HepG2 (cell line): ENCODE measurements around the gene INTS6. TPM values are rescaled to one million over a fixed set of nuclear protein-coding genes. Genes with fewer than 3 reads are reported as not detected.

Experiments used
- ATAC-seq: fragments of 200-7000 bp; cut with Tn5 transposase; 3 replicates; pipeline ENCODE4 v1.9.1; 2020; ENCODE audit warnings: mild to moderate bottlenecking, moderate library complexity
- BruUV-seq: library from RNA; stranded (reverse); fragments of 400-500 nt; replicated peaks from 2 replicates; lab custom pipeline; 2021; lab: Mats Ljungman, UMichigan
- CTCF ChIA-PET: fragments of 300-600 bp; formaldehyde crosslinking; extraction: SDS; loops from one replicate; lab custom pipeline; 2021; ENCODE audit warnings: low total read pairs, inconsistent platforms, low intra/inter-chr PET ratio; lab: Yijun Ruan, JAX
- POLR2A ChIA-PET: fragments of 350-600 bp; sonication (Branson Sonifier 250); formaldehyde crosslinking; loops from one replicate; lab custom pipeline; 2020; ENCODE audit warnings: antibody characterized with exemption, inconsistent platforms; lab: Yijun Ruan, JAX
- DNase-seq: peaks from one replicate; pipeline ENCODE4 v3.0.0-alpha.2; 2015; ENCODE audit warnings: low spot score
- FAIRE-seq: peaks from 3 replicates; lab custom pipeline; 2011; peaks lifted over from hg19 to GRCh38; lab: Jason Lieb, UNC
- H2AFZ ChIP-seq: one replicate; pipeline ENCODE4 v1.6.1; 2011; ENCODE audit warnings: low read length, inconsistent platforms
- H3K27ac ChIP-seq: fragments of 300-600 bp; 3 replicates; pipeline ENCODE4 v1.8.0; 2011; ENCODE audit warnings: mixed run types, mild to moderate bottlenecking, mixed read lengths, low read length, inconsistent platforms; ENCODE audit not compliant: insufficient read depth; ENCODE audit errors: extremely low read length
- H3K27me3 ChIP-seq, 2 experiments: fragments of 200-600 bp in 1 of 2; 2 replicates in 1 of 2; 3 replicates in 1 of 2; pipeline versions ENCODE4 v1.6.0 to v1.8.0; 2011; ENCODE audit warnings: low read length in 2 of 2, mild to moderate bottlenecking in 2 of 2, moderate library complexity in 2 of 2, inconsistent platforms in 1 of 2; ENCODE audit not compliant: insufficient read depth in 2 of 2, control insufficient read depth in 1 of 2
- H3K36me3 ChIP-seq, 2 experiments: fragments of 200-600 bp in 1 of 2; replicated peaks in 1 of 2; 2 replicates in 1 of 2; 3 replicates in 1 of 2; pipeline versions ENCODE4 v1.5.1 to v1.8.0; 2011; ENCODE audit warnings: low read length in 2 of 2, inconsistent platforms in 1 of 2; ENCODE audit not compliant: insufficient read depth in 2 of 2, control insufficient read depth in 1 of 2
- H3K4me1 ChIP-seq: 2 replicates; pipeline ENCODE4 v1.5.1; 2012; ENCODE audit warnings: low read length, inconsistent platforms; ENCODE audit not compliant: insufficient read depth
- H3K4me2 ChIP-seq: 2 replicates; pipeline ENCODE4 v1.6.0; 2011; ENCODE audit warnings: low read depth, low read length, inconsistent platforms
- H3K4me3 ChIP-seq, 3 experiments: fragments of 200-600 bp in 1 of 3; sonication (generic), shearing (Covaris generic) in 1 of 3; replicated peaks in 1 of 3; 2 replicates each; pipeline ENCODE4 v1.5.1; 2011 to 2016; ENCODE audit warnings: low read length in 3 of 3, inconsistent platforms in 2 of 3, low read depth in 2 of 3, mild to moderate bottlenecking in 2 of 3, control low read depth in 1 of 3, mixed read lengths in 1 of 3; ENCODE audit not compliant: insufficient read depth in 1 of 3
- H3K79me2 ChIP-seq: one replicate; pipeline ENCODE4 v1.6.1; 2011; ENCODE audit warnings: low read length, inconsistent platforms; ENCODE audit not compliant: insufficient read depth
- H3K9ac ChIP-seq: 2 replicates; pipeline ENCODE4 v1.6.0; 2011; ENCODE audit warnings: mild to moderate bottlenecking, low read depth, low read length, inconsistent platforms; ENCODE audit not compliant: insufficient read depth
- H3K9me3 ChIP-seq: 2 replicates; pipeline ENCODE4 v1.5.1; 2012; ENCODE audit warnings: mild to moderate bottlenecking, low read length
- H4K20me1 ChIP-seq: 2 replicates; pipeline ENCODE4 v1.6.0; 2011; ENCODE audit warnings: inconsistent platforms, mild to moderate bottlenecking, low read length, moderate library complexity; ENCODE audit not compliant: insufficient read depth
- CCDC6 ChIP-seq: sonication (generic); formaldehyde crosslinking; IDR thresholded peaks from 2 replicates; pipeline ENCODE4 v1.8.1; 2022; ENCODE audit warnings: mild to moderate bottlenecking, missing genetic modification reagents, moderate library complexity
- IKZF4 ChIP-seq: sonication (generic); formaldehyde crosslinking; IDR thresholded peaks from 2 replicates; pipeline ENCODE4 v1.5.1; 2020; ENCODE audit warnings: borderline replicate concordance, mild to moderate bottlenecking, low read depth, missing genetic modification reagents; ENCODE audit errors: not compliant biosample characterization
- JARID2 ChIP-seq: sonication (generic); formaldehyde crosslinking; IDR thresholded peaks from 2 replicates; pipeline ENCODE4 v1.8.1; 2023; ENCODE audit warnings: missing genetic modification reagents, inconsistent platforms; ENCODE audit not compliant: insufficient replicate concordance
- MED1 ChIP-seq: sonication (generic); formaldehyde crosslinking; IDR thresholded peaks from 2 replicates; pipeline ENCODE4 v1.4.0; 2020; ENCODE audit warnings: missing genetic modification reagents
- NRL ChIP-seq: sonication (generic); formaldehyde crosslinking; IDR thresholded peaks from 2 replicates; pipeline ENCODE4 v1.5.0; 2020; ENCODE audit warnings: missing genetic modification reagents, mild to moderate bottlenecking, moderate library complexity, borderline replicate concordance
- POLR2G ChIP-seq: fragments of 200-400 bp; formaldehyde crosslinking; IDR thresholded peaks from 2 replicates; pipeline ENCODE4 v1.6.1; 2018; ENCODE audit warnings: mild to moderate bottlenecking, low read depth, low read length, moderate library complexity
- PREB ChIP-seq: sonication (generic); formaldehyde crosslinking; IDR thresholded peaks from 2 replicates; pipeline ENCODE4 v1.4.0; 2020; ENCODE audit warnings: missing genetic modification reagents
- SNAPC5 ChIP-seq: sonication (generic); formaldehyde crosslinking; IDR thresholded peaks from 2 replicates; pipeline ENCODE4 v1.8.1; 2023; ENCODE audit warnings: mild to moderate bottlenecking, missing genetic modification reagents, borderline replicate concordance
- SP4 ChIP-seq: sonication (generic); formaldehyde crosslinking; IDR thresholded peaks from 2 replicates; pipeline ENCODE4 v1.8.1; 2023; ENCODE audit warnings: mild to moderate bottlenecking, missing genetic modification reagents
- TARDBP ChIP-seq: sonication (generic); formaldehyde crosslinking; IDR thresholded peaks from 2 replicates; pipeline ENCODE4 v1.8.0; 2022; ENCODE audit warnings: mild to moderate bottlenecking, missing genetic modification reagents
- TCF7L2 ChIP-seq: IDR thresholded peaks from 2 replicates; pipeline ENCODE4 v1.6.1; 2011; ENCODE audit warnings: mild to moderate bottlenecking, low read depth, low read length, moderate library complexity
- ZBTB25 ChIP-seq: IDR thresholded peaks from 2 replicates; pipeline ENCODE4 v1.6.1; 2018; ENCODE audit warnings: missing genetic modification reagents
- ZMAT3 ChIP-seq: sonication (generic); formaldehyde crosslinking; conservative IDR thresholded peaks from 2 replicates; pipeline ENCODE4 v1.7.0; 2021; ENCODE audit warnings: missing genetic modification reagents
- ZMYM3 ChIP-seq: sonication (generic); formaldehyde crosslinking; IDR thresholded peaks from 2 replicates; pipeline ENCODE4 v1.5.1; 2020; ENCODE audit warnings: mild to moderate bottlenecking, missing genetic modification reagents
- ZNF235 ChIP-seq: sonication (generic); formaldehyde crosslinking; IDR thresholded peaks from 2 replicates; pipeline ENCODE4 v1.8.1; 2023; ENCODE audit warnings: mild to moderate bottlenecking, missing genetic modification reagents, borderline replicate concordance
- ZNF256 ChIP-seq: sonication (generic); formaldehyde crosslinking; conservative IDR thresholded peaks from 2 replicates; pipeline ENCODE4 v1.4.0; 2020; ENCODE audit warnings: missing genetic modification reagents
- ZNF282 ChIP-seq: fragments of 450-650 bp; IDR thresholded peaks from 2 replicates; pipeline ENCODE4 v1.6.1; 2018; ENCODE audit not compliant: partially characterized antibody
- ZNF337 ChIP-seq: sonication (generic); formaldehyde crosslinking; IDR thresholded peaks from 2 replicates; pipeline ENCODE4 v1.5.1; 2020; ENCODE audit warnings: missing genetic modification reagents, low read depth, mild to moderate bottlenecking, borderline replicate concordance
- ZNF577 ChIP-seq: sonication (generic); formaldehyde crosslinking; IDR thresholded peaks from 2 replicates; pipeline ENCODE4 v1.4.0; 2020; ENCODE audit warnings: mild to moderate bottlenecking, low read depth, missing genetic modification reagents, borderline replicate concordance
- ZSCAN20 ChIP-seq: sonication (generic); formaldehyde crosslinking; IDR thresholded peaks from 2 replicates; pipeline ENCODE4 v1.4.0; 2020; ENCODE audit warnings: missing genetic modification reagents, mild to moderate bottlenecking, borderline replicate concordance
- ZSCAN22 ChIP-seq: sonication (generic); formaldehyde crosslinking; IDR thresholded peaks from 2 replicates; pipeline ENCODE4 v1.4.0; 2020; ENCODE audit warnings: mild to moderate bottlenecking, missing genetic modification reagents
- WGBS: methylation state at CpG from one replicate; pipeline ENCODE4 v1.1.6; 2017; ENCODE audit warnings: low lambda C conversion rate; 5-methylcytosine and 5-hydroxymethylcytosine counted together
- in situ Hi-C: cut with HindIII; loops from 2 replicates; pipeline ENCODE4 v1.10.0; 2017; ENCODE audit warnings: low pct_unique_long_range_greater_than_20kb; ENCODE audit not compliant: extremely low pct_ligation_motif_present
- intact Hi-C: fragments of 100-400 bp; cut with micrococcal nuclease; formaldehyde crosslinking; loops from one replicate; pipeline ENCODE4 v1.10.0; 2022; ENCODE audit not compliant: unreplicated experiment
- polyA plus RNA-seq, 8 experiments: library from polyadenylated mRNA; depleted of rRNA in 3 of 8; stranded (reverse) in 7 of 8; unstranded in 1 of 8; fragments of >200 nt; fragmentation: Illumina TruSeq in 4 of 8; extraction: Trizol in 4 of 8; gene quantifications; 2 replicates each; pipeline versions ENCODE4 v1.2.1 to v1.2.3, GENCODE V29; 2011 to 2016; ENCODE audit warnings: low read depth in 4 of 8, missing spikeins in 1 of 8, mixed read lengths in 1 of 8; ENCODE audit not compliant: insufficient read depth in 1 of 8
- total RNA-seq, 5 experiments: library from RNA; depleted of rRNA; stranded (reverse); fragments of >200 nt; fragmentation: Illumina TruSeq; extraction: Trizol; gene quantifications; 2 replicates each; pipeline ENCODE4 v1.2.3, GENCODE V29; 2016; ENCODE audit warnings: low read depth in 1 of 5

The INTS6 gene
- total and polyA plus RNA-seq, 2 of the 13 experiments (the other 11 are each of a cell fraction or from before 2014, with no cell fraction given) = 27.9 to 38.4 TPM

DNA sequence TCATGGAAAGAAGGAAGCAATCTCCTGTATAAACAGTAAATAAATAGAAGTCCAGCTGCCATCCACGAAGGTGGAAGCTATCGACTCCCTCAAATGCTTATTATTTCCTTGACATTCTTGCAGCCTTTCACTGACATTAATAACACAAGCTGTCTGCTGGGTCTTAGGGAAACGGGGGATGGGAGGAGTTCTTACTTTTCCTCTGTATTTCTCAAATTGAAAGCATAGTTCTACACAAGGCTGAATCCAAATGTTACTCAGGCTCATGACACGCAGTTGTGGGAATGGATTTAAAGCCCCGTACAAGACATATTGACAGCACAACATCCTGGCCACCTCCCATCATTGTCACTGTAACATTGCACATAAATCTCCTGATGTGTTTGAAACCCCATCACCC lies 109.4 kb downstream of the INTS6 start (continued):
- no peak for TF ChIP-seq IKZF4

- in situ Hi-C loops = no loop called here
- DNase-seq (no peak), FAIRE-seq (no peak)
- Histone ChIP-seq H3K9ac (no peak overlapping the region), H3K9me3 (no peaks in the 10 kb centered on the region)
- intact Hi-C loops = no loop called here
- 30% methylated on average over 4 of the region's 4 CpGs for WGBS
- CTCF ChIA-PET = no interaction called here
- TF ChIP-seq ZNF577 (CRISPR knock-in tag) = no peak
- no peak for TF ChIP-seq SP4
- no peak for TF ChIP-seq TCF7L2
- no peak for TF ChIP-seq MED1 (CRISPR knock-in tag)
- TF ChIP-seq ZMAT3 (CRISPR knock-in tag) = no peak
- TF ChIP-seq ZMYM3 (CRISPR knock-in tag) = no peak
- TF ChIP-seq ZNF256 (CRISPR knock-in tag) = no peak
- no peak for TF ChIP-seq ZSCAN20 (CRISPR knock-in tag)
- no peak for TF ChIP-seq ZSCAN22 (CRISPR knock-in tag)
- TF ChIP-seq NRL (CRISPR knock-in tag) = no peak
- TF ChIP-seq POLR2G = no peak
- no peak for TF ChIP-seq SNAPC5
- no peak for TF ChIP-seq JARID2 (CRISPR knock-in tag)
- TF ChIP-seq ZNF337 (CRISPR knock-in tag) = no peak
- no peak for TF ChIP-seq TARDBP
- no peak for TF ChIP-seq CCDC6 (CRISPR knock-in tag)
- TF ChIP-seq ZBTB25 (CRISPR knock-in tag) = no peak
- no peak for TF ChIP-seq ZNF282
- no peak for TF ChIP-seq PREB (CRISPR knock-in tag)
- no peak for TF ChIP-seq ZNF235 (CRISPR knock-in tag)
- TF ChIP-seq, all 625 proteins: peak for 0
- no peak overlapping the region for H2AFZ ChIP-seq
- H3K27ac ChIP-seq = no peak overlapping the region
- POLR2A ChIA-PET = no interaction called here
- no peaks in the 10 kb centered on the region for H3K36me3 ChIP-seq
- H3K27me3 ChIP-seq = no peaks in the 10 kb centered on the region
- no peak for ATAC-seq
- BruUV-seq = no TSS peak
- no peak overlapping the region for H3K4me3 ChIP-seq
- H3K4me1 ChIP-seq = peaks cover 8% of the 10 kb centered on the region; the same call in 1 of the 2 replicates
- no peak overlapping the region for H3K4me2 ChIP-seq
- no peaks in the 10 kb centered on the region for H3K79me2 ChIP-seq
- H4K20me1 ChIP-seq = no peaks in the 10 kb centered on the region
Observed at GRCh38 chr13:51342706-51343105, 110.1 kb downstream of the INTS6 start.
